HL-60 (cell line): ENCODE data around the gene FBLN7.

Experiments
- DNase-seq, 2 experiments: peaks; one replicate each; pipeline ENCODE4 v3.0.0-alpha.2; 2010 to 2020; ENCODE audit warnings: low read depth in 1 of 2, low spot score in 1 of 2
- H3K27ac ChIP-seq: fragments of 250-450 bp; sonication (Bioruptor Pico); replicated peaks from 2 replicates; pipeline ENCODE4 v1.5.1; 2020; ENCODE audit warnings: mild to moderate bottlenecking, moderate library complexity
- H3K27me3 ChIP-seq: fragments of 250-450 bp; sonication (Bioruptor Pico); 2 replicates; pipeline ENCODE4 v1.5.1; 2021; ENCODE audit warnings: mild to moderate bottlenecking, moderate library complexity; ENCODE audit not compliant: insufficient read depth, poor library complexity, severe bottlenecking
- H3K4me3 ChIP-seq: replicated peaks from 2 replicates; pipeline ENCODE4 v1.5.1; 2011; ENCODE audit warnings: mild to moderate bottlenecking, control low read depth, low read length; ENCODE audit not compliant: insufficient read depth
- GABPA ChIP-seq: IDR thresholded peaks from 2 replicates; pipeline ENCODE4 v1.6.1; 2012; ENCODE audit warnings: low read depth
- POLR2AphosphoS5 ChIP-seq: IDR thresholded peaks from 2 replicates; pipeline ENCODE4 v1.6.1; 2012; ENCODE audit warnings: low read depth
- SPI1 ChIP-seq: IDR thresholded peaks from 2 replicates; pipeline ENCODE4 v1.6.1; 2012; ENCODE audit warnings: low read depth, mild to moderate bottlenecking, borderline replicate concordance
- TF ChIP-seq, protein P1 (sequence below): IDR thresholded peaks from one replicate; pipeline ENCODE4 v1.5.1; 2011; ENCODE audit warnings: low read length, control low read depth, inconsistent platforms; ENCODE audit not compliant: insufficient read depth
- TF ChIP-seq, protein P2 (sequence below): IDR thresholded peaks from 2 replicates; pipeline ENCODE4 v1.6.1; 2012; ENCODE audit warnings: low read depth; ENCODE audit not compliant: insufficient replicate concordance

The FBLN7 gene

GRCh38 chr2:112181571-112182290, 43.5 kb downstream of the FBLN7 start:
- DNase-seq, result no peak
- no peak for TF ChIP-seq SPI1
- no peak for TF ChIP-seq POLR2AphosphoS5
- TF ChIP-seq, protein P1, sequence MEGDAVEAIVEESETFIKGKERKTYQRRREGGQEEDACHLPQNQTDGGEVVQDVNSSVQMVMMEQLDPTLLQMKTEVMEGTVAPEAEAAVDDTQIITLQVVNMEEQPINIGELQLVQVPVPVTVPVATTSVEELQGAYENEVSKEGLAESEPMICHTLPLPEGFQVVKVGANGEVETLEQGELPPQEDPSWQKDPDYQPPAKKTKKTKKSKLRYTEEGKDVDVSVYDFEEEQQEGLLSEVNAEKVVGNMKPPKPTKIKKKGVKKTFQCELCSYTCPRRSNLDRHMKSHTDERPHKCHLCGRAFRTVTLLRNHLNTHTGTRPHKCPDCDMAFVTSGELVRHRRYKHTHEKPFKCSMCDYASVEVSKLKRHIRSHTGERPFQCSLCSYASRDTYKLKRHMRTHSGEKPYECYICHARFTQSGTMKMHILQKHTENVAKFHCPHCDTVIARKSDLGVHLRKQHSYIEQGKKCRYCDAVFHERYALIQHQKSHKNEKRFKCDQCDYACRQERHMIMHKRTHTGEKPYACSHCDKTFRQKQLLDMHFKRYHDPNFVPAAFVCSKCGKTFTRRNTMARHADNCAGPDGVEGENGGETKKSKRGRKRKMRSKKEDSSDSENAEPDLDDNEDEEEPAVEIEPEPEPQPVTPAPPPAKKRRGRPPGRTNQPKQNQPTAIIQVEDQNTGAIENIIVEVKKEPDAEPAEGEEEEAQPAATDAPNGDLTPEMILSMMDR, result no peak
- TF ChIP-seq, protein P2, sequence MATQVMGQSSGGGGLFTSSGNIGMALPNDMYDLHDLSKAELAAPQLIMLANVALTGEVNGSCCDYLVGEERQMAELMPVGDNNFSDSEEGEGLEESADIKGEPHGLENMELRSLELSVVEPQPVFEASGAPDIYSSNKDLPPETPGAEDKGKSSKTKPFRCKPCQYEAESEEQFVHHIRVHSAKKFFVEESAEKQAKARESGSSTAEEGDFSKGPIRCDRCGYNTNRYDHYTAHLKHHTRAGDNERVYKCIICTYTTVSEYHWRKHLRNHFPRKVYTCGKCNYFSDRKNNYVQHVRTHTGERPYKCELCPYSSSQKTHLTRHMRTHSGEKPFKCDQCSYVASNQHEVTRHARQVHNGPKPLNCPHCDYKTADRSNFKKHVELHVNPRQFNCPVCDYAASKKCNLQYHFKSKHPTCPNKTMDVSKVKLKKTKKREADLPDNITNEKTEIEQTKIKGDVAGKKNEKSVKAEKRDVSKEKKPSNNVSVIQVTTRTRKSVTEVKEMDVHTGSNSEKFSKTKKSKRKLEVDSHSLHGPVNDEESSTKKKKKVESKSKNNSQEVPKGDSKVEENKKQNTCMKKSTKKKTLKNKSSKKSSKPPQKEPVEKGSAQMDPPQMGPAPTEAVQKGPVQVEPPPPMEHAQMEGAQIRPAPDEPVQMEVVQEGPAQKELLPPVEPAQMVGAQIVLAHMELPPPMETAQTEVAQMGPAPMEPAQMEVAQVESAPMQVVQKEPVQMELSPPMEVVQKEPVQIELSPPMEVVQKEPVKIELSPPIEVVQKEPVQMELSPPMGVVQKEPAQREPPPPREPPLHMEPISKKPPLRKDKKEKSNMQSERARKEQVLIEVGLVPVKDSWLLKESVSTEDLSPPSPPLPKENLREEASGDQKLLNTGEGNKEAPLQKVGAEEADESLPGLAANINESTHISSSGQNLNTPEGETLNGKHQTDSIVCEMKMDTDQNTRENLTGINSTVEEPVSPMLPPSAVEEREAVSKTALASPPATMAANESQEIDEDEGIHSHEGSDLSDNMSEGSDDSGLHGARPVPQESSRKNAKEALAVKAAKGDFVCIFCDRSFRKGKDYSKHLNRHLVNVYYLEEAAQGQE, result no peak
- TF ChIP-seq GABPA, result no peak
- H3K27me3 ChIP-seq, result no peaks in the 10 kb centered on the region
- H3K4me3 ChIP-seq, result no peak overlapping the region
- no peak overlapping the region for H3K27ac ChIP-seq

GRCh38 chr2:112182581-112183034, 44.4 kb downstream of the FBLN7 start:
- H3K27ac ChIP-seq, result no peak overlapping the region
- TF ChIP-seq GABPA (no peak), SPI1 (no peak), POLR2AphosphoS5 (no peak)
- TF ChIP-seq, protein P1, result no peak
- TF ChIP-seq, protein P2, result no peak
- DNase-seq, result no peak
- H3K4me3 ChIP-seq, result no peak overlapping the region
- no peaks in the 10 kb centered on the region for H3K27me3 ChIP-seq

GRCh38 chr2:112183327-112184025, 45.3 kb downstream of the FBLN7 start:
- H3K27me3 ChIP-seq, result no peaks in the 10 kb centered on the region
- no peak overlapping the region for H3K27ac ChIP-seq
- no peak overlapping the region for H3K4me3 ChIP-seq
- DNase-seq, result no peak
- TF ChIP-seq POLR2AphosphoS5 (no peak), GABPA (no peak), SPI1 (no peak)
- TF ChIP-seq, protein P2, result no peak
- TF ChIP-seq, protein P1, result no peak
